ENCODE measurements around the gene FABP1. TPM values are rescaled to one million over a fixed set of nuclear protein-coding genes. Genes with fewer than 3 reads are reported as not detected.

The FABP1 gene
- total RNA-seq, 2 experiments from 2014 or later = not detected

GRCh38 chr2:88078643-88079172 is 49.2 kb downstream of the FABP1 start:
- Mint-ChIP-seq H3K27me3 (peaks cover 7% of the 10 kb centered on the region), H3K9me3 (no peaks in the 10 kb centered on the region), H3K36me3 (ENCODE audit: low read depth) (no peaks in the 10 kb centered on the region), H3K27ac (no peak overlapping the region), H3K4me3 (no peak overlapping the region), H3K4me1 (no peaks in the 10 kb centered on the region)
- ChIA-PET POLR2A (no interaction called here), CTCF (interaction anchor here (0.6 kb wide), 1 partner anchor 34 kb away, joined by 4 read pairs; no protein-coding TSS in a partner anchor)
- DNase-seq = no peak

- CTCF ChIA-PET = no interaction called here
- no peaks in the 10 kb centered on the region for H3K4me1 Mint-ChIP-seq
- H3K27me3 Mint-ChIP-seq = peaks cover 7% of the 10 kb centered on the region
- H3K4me3 Mint-ChIP-seq = no peak overlapping the region
- H3K9me3 Mint-ChIP-seq = no peaks in the 10 kb centered on the region
- no peak overlapping the region for H3K27ac Mint-ChIP-seq
- no peaks in the 10 kb centered on the region for H3K36me3 Mint-ChIP-seq (ENCODE audit: low read depth)
- POLR2A ChIA-PET = no interaction called here
- DNase-seq = no peak
Observed at GRCh38 chr2:88077080-88077479, 50.8 kb downstream of the FABP1 start.

GRCh38 chr2:88074854-88075292 is 53.0 kb downstream of the FABP1 start:
- H3K27ac Mint-ChIP-seq = no peak overlapping the region
- no peak overlapping the region for H3K4me3 Mint-ChIP-seq
- no peaks in the 10 kb centered on the region for H3K9me3 Mint-ChIP-seq
- H3K27me3 Mint-ChIP-seq = peaks cover 10% of the 10 kb centered on the region
- DNase-seq = no peak
- no peaks in the 10 kb centered on the region for H3K4me1 Mint-ChIP-seq
- H3K36me3 Mint-ChIP-seq (ENCODE audit: low read depth) = no peaks in the 10 kb centered on the region
- ChIA-PET POLR2A (no interaction called here), CTCF (interaction anchor here (1.0 kb wide), 1 partner anchor 14 kb away, joined by 4 read pairs; no protein-coding TSS in a partner anchor)

GRCh38 chr2:88074150-88074549 is 53.7 kb downstream of the FABP1 start:
- no peak for DNase-seq
- H3K27me3 Mint-ChIP-seq = peaks cover 10% of the 10 kb centered on the region
- H3K27ac Mint-ChIP-seq = no peak overlapping the region
- no peaks in the 10 kb centered on the region for H3K4me1 Mint-ChIP-seq
- ChIA-PET CTCF (interaction anchor here (1.0 kb wide), 1 partner anchor 14 kb away, joined by 4 read pairs; no protein-coding TSS in a partner anchor), POLR2A (no interaction called here)
- no peaks in the 10 kb centered on the region for H3K9me3 Mint-ChIP-seq
- no peak overlapping the region for H3K4me3 Mint-ChIP-seq
- H3K36me3 Mint-ChIP-seq (ENCODE audit: low read depth) = no peaks in the 10 kb centered on the region

Other genes starting within 250 kb of the FABP1 start
- gene RNU2-63P, start 111.5 kb downstream of the FABP1 start, total RNA-seq = 10 to 100 TPM; 14.6 to 16.1 TPM
- gene KRCC1, start 72.3 kb downstream of the FABP1 start, total RNA-seq = 10 to 100 TPM; 18.8 to 19.1 TPM
- not detected for gene SMYD1, start 60.2 kb downstream of the FABP1 start, total RNA-seq
- gene THNSL2, start 42.3 kb upstream of the FABP1 start, total RNA-seq = not detected